8988T (cell line): ENCODE results near the gene RIN3.

Experiments used
- DNase-seq: peaks from one replicate; pipeline ENCODE4 v3.0.0; 2011

Gene RIN3

DNA sequence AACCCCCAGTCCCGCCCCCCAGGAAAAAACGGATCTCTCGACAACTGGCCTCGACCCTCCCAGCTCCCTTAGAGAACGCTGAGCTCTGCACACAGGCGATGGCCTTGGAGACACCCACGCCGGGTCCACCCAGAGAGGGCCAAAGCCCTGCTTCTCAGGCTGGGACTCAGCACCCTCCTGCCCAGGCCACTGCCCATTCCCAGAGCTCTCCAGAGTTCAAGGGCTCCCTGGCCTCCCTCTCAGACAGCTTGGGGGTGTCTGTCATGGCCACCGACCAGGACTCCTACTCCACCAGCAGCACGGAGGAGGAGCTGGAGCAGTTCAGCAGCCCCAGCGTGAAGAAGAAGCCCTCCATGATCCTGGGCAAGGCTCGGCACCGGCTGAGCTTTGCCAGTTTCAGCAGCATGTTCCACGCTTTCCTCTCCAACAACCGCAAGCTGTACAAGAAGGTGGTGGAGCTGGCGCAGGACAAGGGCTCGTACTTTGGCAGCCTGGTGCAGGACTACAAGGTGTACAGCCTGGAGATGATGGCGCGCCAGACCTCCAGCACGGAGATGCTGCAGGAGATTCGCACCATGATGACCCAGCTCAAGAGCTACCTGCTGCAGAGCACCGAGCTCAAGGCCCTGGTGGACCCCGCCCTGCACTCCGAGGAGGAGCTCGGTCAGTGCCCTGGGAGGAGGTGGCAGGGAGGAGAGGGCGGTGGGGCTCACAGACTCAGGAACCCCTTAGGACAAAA lies 139.0 kb downstream of the RIN3 start:
- no peak for DNase-seq

DNA sequence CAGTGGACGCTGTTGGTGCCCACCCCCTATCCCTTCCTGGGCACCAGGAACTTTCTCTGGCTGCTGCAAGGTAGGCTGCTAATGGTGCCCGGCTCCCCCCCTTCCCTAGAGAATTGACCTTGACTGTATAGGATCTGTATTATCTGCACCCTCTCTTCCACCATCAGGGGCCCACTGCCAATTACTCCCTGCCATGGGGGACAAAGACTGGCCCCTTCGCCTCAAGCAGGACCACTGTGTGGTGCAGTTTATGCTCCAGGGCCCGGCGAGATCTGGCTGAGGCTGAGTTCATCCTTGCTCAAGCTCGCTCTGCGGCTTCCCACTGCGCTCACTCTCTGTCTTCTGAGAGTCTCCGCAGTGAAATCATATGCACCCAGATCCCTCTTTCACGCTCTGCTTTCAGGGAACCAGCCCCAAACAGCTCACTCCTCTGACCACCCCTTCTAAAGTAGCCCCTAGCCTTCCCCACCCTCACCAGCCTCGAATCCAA lies 139.6 kb downstream of the RIN3 start:
- DNase-seq, result no peak

- no peak for DNase-seq
Observed at GRCh38 chr14:92654239-92654901, 140.8 kb downstream of the RIN3 start.

DNA sequence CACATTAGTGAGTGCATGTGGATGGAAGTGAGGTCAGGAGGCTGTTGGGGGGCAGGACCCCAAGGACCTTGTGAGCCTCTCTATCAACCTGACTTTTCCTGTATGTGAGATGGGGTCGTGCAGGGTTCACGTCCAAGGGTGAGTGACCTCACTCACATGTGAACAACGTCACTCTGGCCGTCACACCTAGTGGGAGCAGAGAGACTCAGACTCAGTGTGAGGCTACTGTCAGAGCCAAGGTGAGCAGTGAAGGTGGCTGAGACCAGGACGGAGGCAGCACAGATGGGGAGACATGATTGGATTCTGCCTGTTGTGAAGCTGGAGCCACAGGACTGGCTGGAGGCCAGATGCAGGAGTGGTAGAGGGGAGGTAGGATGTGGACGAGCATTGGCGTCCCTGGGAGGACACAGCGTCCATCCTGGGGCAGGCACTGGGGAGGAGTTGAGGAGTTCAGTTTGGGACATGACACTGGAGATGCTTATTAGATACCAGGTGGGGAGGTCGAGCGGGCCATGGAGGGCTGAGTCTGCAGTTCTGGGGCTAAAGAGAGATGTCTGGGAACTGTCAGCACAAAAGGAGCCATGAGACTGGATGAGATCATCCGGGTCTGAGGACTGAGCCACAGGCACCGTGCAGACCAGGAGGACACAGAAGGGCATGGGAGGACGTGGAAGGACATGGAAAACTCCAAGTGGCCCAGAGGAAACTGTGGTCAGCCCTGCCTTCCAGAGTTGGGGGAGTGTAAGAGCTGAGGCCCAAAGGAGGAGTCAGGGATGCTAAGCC lies 142.0 kb downstream of the RIN3 start:
- no peak for DNase-seq

- DNase-seq, result no peak
Observed at GRCh38 chr14:92656306-92657081, 142.9 kb downstream of the RIN3 start.

GRCh38 chr14:92657457-92658142 lies 144.0 kb downstream of the RIN3 start:
- DNase-seq, result no peak

GRCh38 chr14:92658160-92658559 lies 144.6 kb downstream of the RIN3 start:
- DNase-seq, result no peak

- no peak for DNase-seq
Observed at GRCh38 chr14:92658684-92659083, 145.1 kb downstream of the RIN3 start.

- DNase-seq, result no peak
Observed at GRCh38 chr14:92659765-92660561, 146.4 kb downstream of the RIN3 start.

DNA sequence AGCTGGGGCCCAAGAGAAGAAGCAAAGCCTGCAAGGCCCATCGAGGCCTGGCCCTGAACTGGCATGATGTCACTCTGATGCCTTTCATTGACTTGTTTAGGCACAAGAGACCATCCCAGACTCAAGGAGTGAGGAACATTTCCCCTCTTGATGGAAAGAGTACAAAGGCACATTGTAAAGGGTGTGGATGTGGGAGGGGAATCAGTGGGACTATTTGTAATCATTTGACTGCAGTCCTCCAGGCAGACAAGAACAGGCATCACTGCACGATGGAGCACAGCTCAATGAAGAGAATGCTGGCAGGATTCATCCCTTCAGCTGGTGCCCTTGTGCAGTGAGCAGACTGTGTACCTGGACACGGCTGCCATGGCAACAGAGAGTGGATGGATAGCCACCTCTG lies 147.0 kb downstream of the RIN3 start:
- DNase-seq, result no peak

DNA sequence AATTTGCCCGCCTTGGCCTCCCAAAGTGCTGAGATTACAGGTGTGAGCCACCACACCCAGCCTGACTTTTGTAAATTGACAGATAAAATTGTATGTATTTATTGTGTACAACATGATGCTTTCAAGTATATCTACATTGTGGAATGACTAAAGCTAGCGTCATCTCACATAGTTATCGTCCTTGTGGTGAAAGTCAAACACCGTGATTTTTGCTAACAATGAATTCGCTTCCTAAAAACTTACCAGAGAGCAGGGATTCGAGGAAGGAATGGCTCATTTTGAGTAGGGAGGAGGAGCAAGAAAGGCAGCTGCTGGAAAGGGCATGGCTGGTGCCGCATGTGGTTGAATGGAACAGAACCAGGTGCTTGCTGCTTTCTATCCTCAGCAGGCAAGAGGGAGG lies 149.5 kb downstream of the RIN3 start:
- no peak for DNase-seq

DNA sequence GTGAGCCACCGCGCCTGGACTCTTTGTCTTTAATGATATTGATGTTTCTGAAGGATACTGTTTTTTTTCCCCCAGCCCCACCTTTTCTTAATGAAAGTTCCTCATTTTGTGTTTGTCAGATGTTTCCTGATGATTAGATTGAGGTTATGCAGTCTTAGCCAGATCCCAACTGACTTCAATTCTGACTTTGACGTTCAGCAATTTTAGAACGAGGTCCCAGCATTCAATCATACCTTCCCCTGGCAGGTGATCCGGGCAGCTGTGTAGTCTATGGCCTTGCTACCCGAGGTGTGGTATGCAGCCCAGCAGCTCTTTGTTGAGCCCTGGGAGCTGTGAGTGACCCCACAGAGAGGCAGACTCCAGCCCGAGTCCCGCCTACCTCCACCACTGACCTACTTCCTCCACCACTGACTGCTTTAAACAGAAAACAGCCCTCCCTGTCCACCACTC lies 152.1 kb downstream of the RIN3 start:
- DNase-seq, result no peak

DNA sequence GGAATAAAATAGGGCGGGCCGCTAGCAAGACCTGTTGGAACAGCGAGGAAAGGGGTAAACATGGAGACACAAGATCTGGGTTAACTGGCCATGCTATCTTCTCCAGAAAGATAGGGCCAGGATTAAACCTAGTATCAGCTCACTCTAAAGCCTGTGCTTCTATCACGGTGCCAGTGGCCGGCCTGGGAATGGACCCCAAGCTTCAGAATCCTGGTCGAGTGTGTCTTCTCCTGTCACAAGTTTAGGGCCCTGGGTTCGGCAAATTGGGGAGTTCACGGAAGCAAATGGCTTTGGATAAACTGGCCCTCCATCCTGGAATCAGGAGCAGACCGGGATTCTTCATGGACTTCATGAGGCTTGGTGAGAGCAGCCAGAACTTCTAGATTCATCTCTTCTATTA lies 152.7 kb downstream of the RIN3 start:
- DNase-seq, result no peak

- DNase-seq, result no peak
Observed at GRCh38 chr14:92668276-92668973, 154.8 kb downstream of the RIN3 start.

- no peak for DNase-seq
Observed at GRCh38 chr14:92670160-92670559, 156.6 kb downstream of the RIN3 start.

GRCh38 chr14:92670643-92671366 lies 157.2 kb downstream of the RIN3 start:
- DNase-seq, result no peak

GRCh38 chr14:92673601-92674150 lies 160.1 kb downstream of the RIN3 start:
- DNase-seq, result no peak

DNA sequence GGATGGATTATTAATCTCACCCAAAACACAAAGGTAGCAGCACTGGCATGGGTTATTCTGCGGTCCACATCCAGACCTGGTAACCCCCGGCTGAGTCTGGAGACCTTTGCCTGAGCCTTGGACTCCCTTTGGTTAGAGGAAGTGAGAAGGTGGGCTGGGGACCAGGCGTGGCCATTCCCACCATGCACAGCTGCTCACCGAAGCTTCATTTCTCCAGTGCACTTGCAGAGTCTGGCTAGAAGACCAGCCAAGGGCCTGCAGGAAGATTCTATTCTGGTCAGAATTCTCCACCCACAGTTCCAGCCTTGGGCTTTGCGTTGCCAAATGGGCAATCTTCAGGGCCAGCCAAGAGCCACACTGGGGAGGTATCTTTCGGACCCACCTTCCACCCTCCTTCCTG lies 161.8 kb downstream of the RIN3 start:
- DNase-seq, result no peak

GRCh38 chr14:92675976-92676375 lies 162.4 kb downstream of the RIN3 start:
- DNase-seq, result no peak
